Mucosa of stomach (tissue), 1 donor: ENCODE data around the gene GPATCH1.

Experiments
- H3K27me3 ChIP-seq: one replicate; pipeline ENCODE4 v1.7.0; 2013; ENCODE audit warnings: mild to moderate bottlenecking, low read length; ENCODE audit not compliant: control insufficient read depth, insufficient read depth
- H3K36me3 ChIP-seq: one replicate; pipeline ENCODE4 v1.7.0; 2013; ENCODE audit warnings: low read length; ENCODE audit not compliant: control insufficient read depth, insufficient read depth
- H3K4me1 ChIP-seq: one replicate; pipeline ENCODE4 v1.7.0; 2013; ENCODE audit warnings: mild to moderate bottlenecking, low read length; ENCODE audit not compliant: control insufficient read depth, insufficient read depth
- H3K4me3 ChIP-seq: one replicate; pipeline ENCODE4 v1.7.0; 2013; ENCODE audit warnings: low read length
- H3K9ac ChIP-seq: one replicate; pipeline ENCODE4 v1.7.0; 2013; ENCODE audit warnings: mild to moderate bottlenecking, low read length, moderate library complexity
- H3K9me3 ChIP-seq: one replicate; pipeline ENCODE4 v1.7.0; 2013; ENCODE audit warnings: mild to moderate bottlenecking, low read length, moderate library complexity; ENCODE audit not compliant: control insufficient read depth
- donor health status: Pancreatic carcinoma.

Gene GPATCH1

DNA sequence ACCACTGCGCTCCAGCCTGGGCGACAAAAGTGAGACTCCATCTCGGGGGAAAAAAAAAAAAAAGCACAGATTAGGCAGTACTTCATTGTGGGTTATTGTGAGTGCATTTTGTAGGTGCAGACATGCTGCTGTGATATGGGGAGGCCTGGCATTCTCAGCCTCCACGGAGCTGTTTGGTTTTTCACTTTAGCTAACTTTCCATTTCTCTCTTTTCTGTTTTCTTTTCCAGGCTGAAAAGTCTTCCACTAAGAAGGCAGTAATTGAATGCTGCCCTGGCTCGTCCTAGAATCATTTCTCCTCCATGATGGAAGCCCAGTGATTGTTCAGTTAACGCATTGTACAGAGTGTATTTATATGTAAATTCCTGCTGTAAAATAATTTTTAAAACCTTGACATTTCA, 48.9 kb downstream of the GPATCH1 start:
- Histone ChIP-seq H3K4me1 (no peaks in the 10 kb centered on the region), H3K4me3 (no peak overlapping the region), H3K9me3 (no peaks in the 10 kb centered on the region), H3K36me3 (peaks cover 4% of the 10 kb centered on the region), H3K27me3 (peaks cover 3% of the 10 kb centered on the region), H3K9ac (no peak overlapping the region)

DNA sequence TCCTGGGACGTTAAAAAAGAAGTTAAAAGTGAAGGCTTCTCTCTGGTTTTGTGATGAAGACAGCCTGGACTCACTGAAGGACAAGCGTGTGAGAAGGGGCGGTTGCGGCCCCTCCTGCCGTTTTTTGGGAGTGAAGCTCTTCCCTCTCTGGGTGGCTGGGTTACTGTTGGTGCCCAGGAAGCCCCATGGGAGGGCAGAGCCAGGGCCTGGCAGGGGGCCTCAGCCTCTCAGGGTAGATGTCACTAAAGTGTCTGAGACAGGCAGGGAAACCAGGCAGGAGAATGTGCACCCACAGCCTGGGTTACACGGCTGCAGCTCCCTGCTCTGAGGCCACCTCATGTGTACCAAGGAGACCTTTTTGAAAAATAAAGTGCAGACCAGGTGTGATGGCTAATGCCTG, 49.5 kb downstream of the GPATCH1 start:
- no peak overlapping the region for H3K4me3 ChIP-seq
- no peak overlapping the region for H3K9ac ChIP-seq
- H3K36me3 ChIP-seq, result peaks cover 4% of the 10 kb centered on the region

DNA sequence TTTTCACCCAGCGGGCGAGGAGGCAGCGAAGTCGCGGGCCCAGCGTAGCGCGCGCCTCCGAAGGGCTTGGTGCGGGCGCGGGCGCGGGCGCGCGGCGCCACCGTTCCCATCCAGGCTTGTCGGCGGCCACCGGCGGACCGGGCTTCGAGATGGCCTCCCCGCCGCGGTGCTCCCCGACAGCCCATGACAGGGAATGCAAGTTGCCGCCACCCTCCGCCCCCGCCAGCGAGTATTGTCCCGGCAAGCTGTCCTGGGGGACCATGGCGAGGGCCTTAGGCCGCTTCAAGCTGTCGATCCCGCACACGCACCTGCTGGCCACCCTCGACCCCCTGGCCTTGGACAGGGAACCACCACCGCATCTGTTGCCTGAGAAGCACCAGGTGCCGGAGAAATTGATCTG, 51.0 kb downstream of the GPATCH1 start, which contains the start of gene WDR88:
TSS of gene WDR88 (plus strand) at position 94 of the 400 bp plus-strand sequence. CDS start at position 150, 56 bp downstream.
- H3K4me3 ChIP-seq, result no peak within 1 kb of the TSS
- H3K9me3 ChIP-seq, result no peaks in the 10 kb centered on the region
- peaks cover 6% of the 10 kb centered on the region for H3K27me3 ChIP-seq
- H3K36me3 ChIP-seq, result no peaks in the 10 kb centered on the region
- H3K4me1 ChIP-seq, result no peaks in the 10 kb centered on the region
- H3K9ac ChIP-seq, result no peak within 1 kb of the TSS

More for the DNA sequence above, 49.5 kb downstream of the GPATCH1 start:
- Histone ChIP-seq H3K9me3 (no peaks in the 10 kb centered on the region), H3K27me3 (peaks cover 6% of the 10 kb centered on the region), H3K4me1 (no peaks in the 10 kb centered on the region)

DNA sequence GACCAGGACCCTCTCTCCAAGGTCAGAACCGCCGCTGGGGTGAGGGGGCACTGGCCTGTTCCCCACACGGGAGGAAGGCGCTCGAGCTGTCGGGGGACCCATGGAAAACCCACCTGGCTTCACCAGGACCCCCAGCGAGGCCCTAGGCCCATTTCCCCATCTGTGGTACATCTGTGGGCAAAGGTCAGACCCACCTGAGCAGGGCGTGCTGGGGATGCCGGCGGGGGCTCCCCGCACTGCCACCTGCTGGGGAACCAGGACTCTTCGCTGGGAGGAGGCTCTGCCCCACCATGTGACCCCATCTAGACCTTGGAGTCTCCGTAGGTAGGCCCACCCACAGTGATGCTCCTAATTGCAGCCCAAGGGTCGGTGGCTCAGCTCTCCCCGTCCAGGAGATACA, 51.4 kb downstream of the GPATCH1 start:
- Histone ChIP-seq H3K9ac (no peak overlapping the region), H3K4me1 (no peaks in the 10 kb centered on the region), H3K36me3 (no peaks in the 10 kb centered on the region)

DNA sequence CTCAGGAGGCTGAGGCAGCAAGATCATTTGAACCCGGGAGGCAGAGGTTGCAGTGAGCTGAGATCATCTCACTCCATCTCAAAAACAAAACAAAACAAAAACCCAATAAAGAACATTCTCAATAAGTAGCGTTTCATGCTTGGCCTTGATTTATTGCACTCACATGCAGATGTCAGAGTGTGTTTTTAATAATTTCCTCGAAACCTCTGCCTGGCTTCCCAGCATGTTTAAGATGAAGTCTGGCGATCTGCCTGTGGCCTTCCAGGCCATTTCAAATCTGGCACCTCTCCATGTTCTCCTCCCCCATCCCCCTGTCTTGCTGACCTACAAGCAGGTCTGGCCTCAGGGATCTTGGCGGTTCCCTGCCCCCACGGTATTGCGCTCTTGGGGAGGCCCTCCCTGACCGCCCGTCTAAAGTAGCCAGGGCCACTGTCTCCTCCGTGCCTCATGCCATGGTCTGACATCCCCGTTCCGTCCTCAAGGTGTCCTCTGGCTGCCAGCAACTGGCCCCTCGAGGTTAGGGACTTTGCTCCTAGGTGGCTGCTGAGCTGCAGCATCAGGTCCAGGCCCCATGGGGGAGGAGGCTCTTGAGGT, 52.6 kb downstream of the GPATCH1 start:
- Histone ChIP-seq H3K9ac (no peak overlapping the region), H3K9me3 (no peaks in the 10 kb centered on the region), H3K36me3 (no peaks in the 10 kb centered on the region), H3K4me1 (no peaks in the 10 kb centered on the region), H3K27me3 (peaks cover 6% of the 10 kb centered on the region), H3K4me3 (no peak overlapping the region)

More for the DNA sequence above, 51.4 kb downstream of the GPATCH1 start:
- no peak overlapping the region for H3K4me3 ChIP-seq
- no peaks in the 10 kb centered on the region for H3K9me3 ChIP-seq
- H3K27me3 ChIP-seq, result peaks cover 6% of the 10 kb centered on the region

DNA sequence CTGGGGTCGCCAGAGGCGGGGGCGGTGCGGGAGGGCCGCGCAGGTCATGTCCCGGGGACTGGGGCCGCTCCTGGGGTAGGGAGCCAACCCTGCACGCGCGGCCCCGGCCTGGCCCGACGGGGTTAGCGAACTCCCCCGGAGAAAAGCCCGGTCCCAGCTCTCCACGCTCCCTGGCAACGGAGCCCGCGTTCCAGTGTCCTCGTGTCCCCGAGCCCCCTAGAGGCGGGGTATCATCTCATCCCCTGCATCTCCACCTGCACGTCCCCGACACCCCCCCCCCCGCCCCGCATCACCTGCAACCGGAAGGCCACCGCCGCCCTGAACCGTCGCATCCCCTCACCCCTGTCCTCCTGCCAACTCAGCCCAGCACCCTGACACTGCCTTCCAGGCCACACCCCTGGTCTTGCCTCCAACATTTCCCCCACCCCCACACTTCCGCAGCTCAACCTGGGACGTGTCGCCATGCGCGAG, 53.6 kb downstream of the GPATCH1 start:
- H3K9me3 ChIP-seq, result no peaks in the 10 kb centered on the region
- H3K4me1 ChIP-seq, result no peaks in the 10 kb centered on the region
- H3K36me3 ChIP-seq, result no peaks in the 10 kb centered on the region
- H3K9ac ChIP-seq, result no peak overlapping the region
- H3K27me3 ChIP-seq, result peaks cover 6% of the 10 kb centered on the region
- H3K4me3 ChIP-seq, result no peak overlapping the region

DNA sequence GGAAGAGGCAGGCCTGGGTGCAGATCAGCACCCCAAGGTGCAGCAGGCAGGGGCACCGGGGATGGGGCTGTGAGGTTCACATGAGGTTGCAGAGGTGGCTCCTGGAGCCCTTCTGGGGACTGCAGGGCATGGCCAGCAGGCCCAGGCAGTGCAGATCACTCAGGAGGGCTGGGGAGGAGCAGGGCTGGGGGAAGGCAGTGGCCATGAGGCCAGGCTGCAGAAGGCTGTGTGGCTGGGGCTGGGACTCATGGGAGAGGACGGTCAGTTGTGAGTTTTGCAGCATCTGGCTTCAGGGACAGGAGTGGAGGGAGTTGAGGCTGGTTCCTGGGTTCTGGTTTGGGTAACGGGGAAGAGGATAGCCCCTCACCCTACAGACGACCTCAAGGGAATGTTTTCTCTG, 58.2 kb downstream of the GPATCH1 start:
- peaks cover 11% of the 10 kb centered on the region for H3K27me3 ChIP-seq

DNA sequence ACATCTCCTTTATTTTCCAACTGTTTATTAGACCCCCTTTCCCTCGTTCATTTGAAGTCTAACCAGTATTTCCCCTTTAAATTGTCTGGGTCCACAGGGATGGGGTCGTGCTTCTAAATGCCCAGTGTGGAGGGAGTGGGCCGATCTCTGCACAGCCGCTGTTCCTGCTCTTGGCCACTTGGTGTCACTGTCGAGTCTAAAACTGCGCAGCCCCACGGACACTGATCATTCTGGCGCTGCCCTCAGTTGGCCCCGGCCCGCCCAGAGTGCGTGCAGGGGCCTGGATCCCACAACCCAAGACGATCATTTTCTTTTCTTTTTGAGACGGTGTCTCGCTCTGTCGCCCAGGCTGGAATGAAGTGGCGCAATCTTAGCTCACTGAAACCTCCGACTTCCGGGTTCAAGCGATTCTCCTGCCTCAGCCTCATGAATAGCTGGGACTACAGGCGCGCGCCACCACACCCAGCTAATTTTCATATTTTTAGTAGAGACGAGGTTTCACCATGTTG, 63.0 kb downstream of the GPATCH1 start:
- H3K4me3 ChIP-seq, result no peak overlapping the region
- no peaks in the 10 kb centered on the region for H3K9me3 ChIP-seq
- H3K27me3 ChIP-seq, result peaks cover 6% of the 10 kb centered on the region
- no peaks in the 10 kb centered on the region for H3K4me1 ChIP-seq
- no peaks in the 10 kb centered on the region for H3K36me3 ChIP-seq
- no peak overlapping the region for H3K9ac ChIP-seq

More for the DNA sequence above, 58.2 kb downstream of the GPATCH1 start:
- no peaks in the 10 kb centered on the region for H3K4me1 ChIP-seq
- no peak overlapping the region for H3K9ac ChIP-seq
- no peak overlapping the region for H3K4me3 ChIP-seq
- H3K9me3 ChIP-seq, result no peaks in the 10 kb centered on the region
- no peaks in the 10 kb centered on the region for H3K36me3 ChIP-seq

DNA sequence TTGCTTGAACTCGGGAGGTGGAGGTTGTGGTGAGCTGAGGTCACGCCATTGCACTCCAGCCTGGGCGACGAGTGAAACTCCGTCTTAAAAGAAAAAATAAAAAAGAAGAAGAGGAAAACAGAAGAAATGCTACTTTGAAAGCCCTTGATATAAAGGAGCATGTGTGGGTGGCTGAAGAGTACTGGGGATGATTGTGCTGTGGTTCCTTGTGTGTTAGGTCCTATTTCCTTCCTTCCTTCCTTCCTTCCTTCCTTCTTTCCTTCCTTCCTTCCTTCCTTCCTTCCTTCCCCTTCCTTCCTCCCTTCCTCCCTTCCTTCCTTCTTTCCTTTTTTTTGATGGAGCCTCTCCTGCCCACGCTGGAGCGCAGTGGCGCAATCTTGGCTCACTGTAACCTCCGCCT, 65.2 kb downstream of the GPATCH1 start:
- Histone ChIP-seq H3K4me1 (no peaks in the 10 kb centered on the region), H3K36me3 (no peaks in the 10 kb centered on the region), H3K9ac (no peak overlapping the region), H3K4me3 (no peak overlapping the region), H3K9me3 (no peaks in the 10 kb centered on the region), H3K27me3 (peaks cover 6% of the 10 kb centered on the region)

DNA sequence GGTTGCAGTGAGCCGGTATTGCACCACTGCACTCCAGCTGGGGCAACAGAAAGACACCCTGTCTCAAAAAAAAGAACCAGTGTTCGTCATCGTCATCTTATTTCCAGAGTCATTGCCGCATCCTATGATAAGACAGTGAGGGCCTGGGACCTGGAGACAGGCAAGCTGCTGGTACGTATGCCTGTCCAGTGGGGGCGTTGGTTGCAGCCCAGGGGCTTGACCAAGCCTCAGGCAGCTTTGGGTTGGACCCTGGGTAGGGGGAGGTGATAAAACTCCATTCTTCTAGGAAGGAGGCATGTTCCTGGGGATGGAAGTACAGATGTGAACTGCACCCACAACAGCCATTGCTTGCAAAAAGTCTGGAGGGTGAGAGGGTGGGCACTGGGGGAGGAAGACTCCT, 66.6 kb downstream of the GPATCH1 start:
- Histone ChIP-seq H3K4me1 (no peaks in the 10 kb centered on the region), H3K9ac (no peak overlapping the region), H3K27me3 (no peaks in the 10 kb centered on the region), H3K36me3 (no peaks in the 10 kb centered on the region), H3K4me3 (no peak overlapping the region), H3K9me3 (no peaks in the 10 kb centered on the region)

DNA sequence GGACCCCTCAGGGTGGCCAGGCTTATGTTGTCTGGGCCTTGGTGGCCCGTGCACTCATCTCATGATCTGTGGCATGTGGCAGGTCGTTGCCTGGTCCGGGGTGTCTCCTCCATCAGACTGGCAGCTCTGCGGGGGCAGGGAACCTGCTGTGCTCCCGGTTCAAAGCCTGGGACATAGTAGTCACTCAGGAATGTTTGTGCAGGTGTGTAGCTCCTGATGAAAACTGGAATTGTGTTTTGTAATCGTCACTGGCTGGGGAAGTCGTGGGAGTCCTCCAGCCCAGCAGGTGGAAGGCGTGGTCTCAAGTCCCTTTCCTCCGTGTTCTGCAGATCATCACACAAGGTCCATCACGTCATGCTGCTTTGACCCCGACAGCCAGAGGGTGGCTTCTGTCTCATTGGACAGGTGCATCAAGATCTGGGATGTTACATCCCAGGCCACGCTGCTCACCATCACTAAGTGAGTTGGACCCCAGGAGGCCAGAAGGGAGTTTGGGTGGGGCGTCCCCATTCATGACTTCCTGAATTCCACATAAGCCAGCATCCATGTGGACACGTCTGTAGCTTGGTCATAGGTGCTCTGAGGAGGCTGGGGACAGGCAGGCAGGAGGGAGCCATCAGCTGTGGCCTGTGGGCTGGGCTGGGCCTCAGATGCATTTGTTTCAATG, 70.0 kb downstream of the GPATCH1 start:
- Histone ChIP-seq H3K9me3 (no peaks in the 10 kb centered on the region), H3K4me3 (no peak overlapping the region), H3K4me1 (no peaks in the 10 kb centered on the region), H3K36me3 (no peaks in the 10 kb centered on the region), H3K9ac (no peak overlapping the region), H3K27me3 (no peaks in the 10 kb centered on the region)

DNA sequence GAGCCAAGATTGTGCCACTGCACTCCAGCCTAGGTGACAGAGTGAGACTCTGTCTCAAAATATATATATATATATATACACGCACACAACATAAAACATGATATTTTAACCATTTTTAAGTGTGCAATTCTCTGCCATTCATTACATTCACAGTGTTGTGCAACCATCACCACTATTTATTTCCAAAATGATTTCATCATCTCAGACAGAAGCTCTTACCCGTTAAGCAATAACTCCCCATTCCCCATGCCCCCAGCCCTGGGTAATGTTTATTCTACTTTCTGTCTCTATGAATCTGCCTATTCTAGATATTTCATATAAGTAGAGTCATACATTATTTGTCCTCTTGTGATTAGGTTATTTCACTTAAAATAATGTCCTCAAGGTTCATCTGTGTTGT, 71.2 kb downstream of the GPATCH1 start:
- Histone ChIP-seq H3K27me3 (no peaks in the 10 kb centered on the region), H3K36me3 (no peaks in the 10 kb centered on the region), H3K9me3 (no peaks in the 10 kb centered on the region), H3K9ac (no peak overlapping the region), H3K4me1 (no peaks in the 10 kb centered on the region), H3K4me3 (no peak overlapping the region)
